Activated CD8-positive, alpha-beta memory T cell treated with anti-CD3 and anti-CD28 coated beads, Interleukin-2, amount 10 ng/mL, durations not matched to agents 7 days and 5 days (primary cell): ENCODE measurements around the gene SORCS2. TPM values are rescaled to one million over a fixed set of nuclear protein-coding genes. Genes with fewer than 3 reads are reported as not detected.

Experiments used
- ATAC-seq: fragments of 150-1000 bp; cut with Tn5 transposase; one replicate; pipeline ENCODE4 v1.10.0; 2021; ENCODE audit warnings: moderate library complexity
- CTCF ChIA-PET: fragments of 350-600 bp; sonication (Branson Sonifier 250); formaldehyde crosslinking; loops from one replicate; lab custom pipeline; 2021; ENCODE audit warnings: antibody characterized with exemption; lab: Charles Lee
- DNase-seq: peaks from one replicate; pipeline ENCODE4 v3.0.0-alpha.2; 2020
- H3K27ac Mint-ChIP-seq: one replicate; pipeline ENCODE4 v1.8.0; 2021; ENCODE audit warnings: mild to moderate bottlenecking, mixed read lengths
- H3K27me3 Mint-ChIP-seq: one replicate; pipeline ENCODE4 v1.8.0; 2021; ENCODE audit warnings: mixed read lengths
- H3K36me3 Mint-ChIP-seq: one replicate; pipeline ENCODE4 v1.8.0; 2021; ENCODE audit warnings: mild to moderate bottlenecking, mixed read lengths
- H3K4me1 Mint-ChIP-seq: one replicate; pipeline ENCODE4 v1.8.0; 2021; ENCODE audit warnings: mixed read lengths
- H3K4me3 Mint-ChIP-seq: one replicate; pipeline ENCODE4 v1.8.0; 2021; ENCODE audit warnings: mild to moderate bottlenecking, moderate library complexity, mixed read lengths
- H3K9me3 Mint-ChIP-seq: one replicate; pipeline ENCODE4 v1.8.0; 2022; ENCODE audit warnings: low read depth, mixed read lengths
- total RNA-seq, 2 experiments: library from RNA; stranded (reverse); gene quantifications; one replicate each; pipeline ENCODE4 v1.2.3, GENCODE V29; 2021

SORCS2 gene
- total RNA-seq, 2 experiments from 2014 or later = 0.05 to 0.06 TPM

GRCh38 chr4:7607156-7607910, 415.0 kb downstream of the SORCS2 start:
- DNase-seq = no peak
- Mint-ChIP-seq H3K4me1 (no peaks in the 10 kb centered on the region), H3K27ac (no peak overlapping the region), H3K36me3 (no peaks in the 10 kb centered on the region), H3K27me3 (no peaks in the 10 kb centered on the region), H3K9me3 (peaks cover 3% of the 10 kb centered on the region), H3K4me3 (no peak overlapping the region)
- ATAC-seq = no peak
- CTCF ChIA-PET = no interaction called here

- no peak for DNase-seq
Measured at GRCh38 chr4:7608046-7608445, 415.7 kb downstream of the SORCS2 start.

GRCh38 chr4:7609316-7609715, 417.0 kb downstream of the SORCS2 start:
- CTCF ChIA-PET = interaction anchor here (1.3 kb wide), 1 partner anchor 41 kb away, joined by 3 read pairs; no protein-coding TSS in a partner anchor
- ATAC-seq = no peak

More at GRCh38 chr4:7608046-7608445, 415.7 kb downstream of the SORCS2 start:
- CTCF ChIA-PET = interaction anchor here (1.3 kb wide), 1 partner anchor 43 kb away, joined by 3 read pairs; no protein-coding TSS in a partner anchor
- Mint-ChIP-seq H3K27ac (no peak overlapping the region), H3K27me3 (no peaks in the 10 kb centered on the region), H3K9me3 (peaks cover 3% of the 10 kb centered on the region), H3K4me1 (no peaks in the 10 kb centered on the region), H3K4me3 (no peak overlapping the region), H3K36me3 (no peaks in the 10 kb centered on the region)
- ATAC-seq = no peak

GRCh38 chr4:7610022-7610670, 417.8 kb downstream of the SORCS2 start:
- no peak for ATAC-seq
- DNase-seq = no peak
- Mint-ChIP-seq H3K4me1 (no peaks in the 10 kb centered on the region), H3K9me3 (no peaks in the 10 kb centered on the region), H3K4me3 (no peak overlapping the region), H3K27me3 (no peaks in the 10 kb centered on the region), H3K36me3 (no peaks in the 10 kb centered on the region), H3K27ac (no peak overlapping the region)
- CTCF ChIA-PET = no interaction called here

More at GRCh38 chr4:7609316-7609715, 417.0 kb downstream of the SORCS2 start:
- H3K36me3 Mint-ChIP-seq = no peaks in the 10 kb centered on the region
- H3K27me3 Mint-ChIP-seq = no peaks in the 10 kb centered on the region
- no peak overlapping the region for H3K4me3 Mint-ChIP-seq
- DNase-seq = no peak
- no peaks in the 10 kb centered on the region for H3K9me3 Mint-ChIP-seq
- H3K27ac Mint-ChIP-seq = no peak overlapping the region
- H3K4me1 Mint-ChIP-seq = no peaks in the 10 kb centered on the region

- no peaks in the 10 kb centered on the region for H3K36me3 Mint-ChIP-seq
- no peaks in the 10 kb centered on the region for H3K27me3 Mint-ChIP-seq
- no peak for ATAC-seq
- no peaks in the 10 kb centered on the region for H3K4me1 Mint-ChIP-seq
- CTCF ChIA-PET = no interaction called here
- DNase-seq = no peak
- no peak overlapping the region for H3K27ac Mint-ChIP-seq
- no peak overlapping the region for H3K4me3 Mint-ChIP-seq
- no peaks in the 10 kb centered on the region for H3K9me3 Mint-ChIP-seq
Measured at GRCh38 chr4:7610841-7611240, 418.5 kb downstream of the SORCS2 start.

- CTCF ChIA-PET = no interaction called here
- H3K4me3 Mint-ChIP-seq = no peak overlapping the region
- no peak overlapping the region for H3K27ac Mint-ChIP-seq
- H3K4me1 Mint-ChIP-seq = no peaks in the 10 kb centered on the region
- H3K27me3 Mint-ChIP-seq = no peaks in the 10 kb centered on the region
- no peak for ATAC-seq
- no peaks in the 10 kb centered on the region for H3K36me3 Mint-ChIP-seq
- DNase-seq = no peak
- no peaks in the 10 kb centered on the region for H3K9me3 Mint-ChIP-seq
Measured at GRCh38 chr4:7612311-7612897, 420.1 kb downstream of the SORCS2 start.

GRCh38 chr4:7614350-7614949, 422.1 kb downstream of the SORCS2 start:
- H3K27ac Mint-ChIP-seq = no peak overlapping the region
- CTCF ChIA-PET = no interaction called here
- H3K9me3 Mint-ChIP-seq = no peaks in the 10 kb centered on the region
- ATAC-seq = no peak
- no peaks in the 10 kb centered on the region for H3K27me3 Mint-ChIP-seq
- H3K4me3 Mint-ChIP-seq = no peak overlapping the region
- no peaks in the 10 kb centered on the region for H3K4me1 Mint-ChIP-seq
- no peaks in the 10 kb centered on the region for H3K36me3 Mint-ChIP-seq
- DNase-seq = no peak

- Mint-ChIP-seq H3K9me3 (no peaks in the 10 kb centered on the region), H3K4me1 (no peaks in the 10 kb centered on the region), H3K36me3 (no peaks in the 10 kb centered on the region), H3K27me3 (peaks cover under 1% of the 10 kb centered on the region), H3K27ac (no peak overlapping the region), H3K4me3 (no peak overlapping the region)
- no peak for ATAC-seq
- no peak for DNase-seq
- CTCF ChIA-PET = no interaction called here
Measured at GRCh38 chr4:7616193-7616592, 423.9 kb downstream of the SORCS2 start.

- no peak overlapping the region for H3K27ac Mint-ChIP-seq
- H3K9me3 Mint-ChIP-seq = no peaks in the 10 kb centered on the region
- no peaks in the 10 kb centered on the region for H3K4me1 Mint-ChIP-seq
- DNase-seq (no peak), ATAC-seq (no peak)
- no peak overlapping the region for H3K4me3 Mint-ChIP-seq
- peaks cover 7% of the 10 kb centered on the region for H3K27me3 Mint-ChIP-seq
- no peaks in the 10 kb centered on the region for H3K36me3 Mint-ChIP-seq
- CTCF ChIA-PET = no interaction called here
Measured at GRCh38 chr4:7618361-7618760, 426.0 kb downstream of the SORCS2 start.

GRCh38 chr4:7620086-7620813, 427.9 kb downstream of the SORCS2 start:
- ATAC-seq (no peak), DNase-seq (no peak)
- H3K9me3 Mint-ChIP-seq = no peaks in the 10 kb centered on the region
- H3K36me3 Mint-ChIP-seq = no peaks in the 10 kb centered on the region
- H3K4me3 Mint-ChIP-seq = no peak overlapping the region
- H3K4me1 Mint-ChIP-seq = no peaks in the 10 kb centered on the region
- H3K27ac Mint-ChIP-seq = no peak overlapping the region
- H3K27me3 Mint-ChIP-seq = peaks cover 11% of the 10 kb centered on the region
- CTCF ChIA-PET = no interaction called here

GRCh38 chr4:7620814-7621176, 428.5 kb downstream of the SORCS2 start:
- Mint-ChIP-seq H3K27me3 (peaks cover 11% of the 10 kb centered on the region), H3K4me1 (no peaks in the 10 kb centered on the region), H3K27ac (no peak overlapping the region), H3K9me3 (no peaks in the 10 kb centered on the region), H3K4me3 (no peak overlapping the region), H3K36me3 (no peaks in the 10 kb centered on the region)
- CTCF ChIA-PET = no interaction called here
- ATAC-seq (no peak), DNase-seq (no peak)

- Mint-ChIP-seq H3K27me3 (peaks cover 12% of the 10 kb centered on the region), H3K27ac (no peak overlapping the region), H3K36me3 (no peaks in the 10 kb centered on the region), H3K9me3 (no peaks in the 10 kb centered on the region), H3K4me3 (no peak overlapping the region), H3K4me1 (no peaks in the 10 kb centered on the region)
- DNase-seq (no peak), ATAC-seq (no peak)
- CTCF ChIA-PET = interaction anchor here (0.6 to 1.0 kb wide), 2 partner anchors 125 to 180 kb away, joined by 3 read pairs; no protein-coding TSS in a partner anchor
Measured at GRCh38 chr4:7621252-7622035, 429.1 kb downstream of the SORCS2 start.
